Activated naive CD8-positive, alpha-beta T cell treated with anti-CD3 and anti-CD28 coated beads, Interleukin-2, amount 50 U/mL, for 16 hours (primary cell): ENCODE data around the gene FRMD1.

Experiments used
- DNase-seq: peaks from one replicate; pipeline ENCODE4 v3.0.0-alpha.2; 2020; ENCODE audit warnings: low read depth, low spot score

FRMD1 gene

DNA sequence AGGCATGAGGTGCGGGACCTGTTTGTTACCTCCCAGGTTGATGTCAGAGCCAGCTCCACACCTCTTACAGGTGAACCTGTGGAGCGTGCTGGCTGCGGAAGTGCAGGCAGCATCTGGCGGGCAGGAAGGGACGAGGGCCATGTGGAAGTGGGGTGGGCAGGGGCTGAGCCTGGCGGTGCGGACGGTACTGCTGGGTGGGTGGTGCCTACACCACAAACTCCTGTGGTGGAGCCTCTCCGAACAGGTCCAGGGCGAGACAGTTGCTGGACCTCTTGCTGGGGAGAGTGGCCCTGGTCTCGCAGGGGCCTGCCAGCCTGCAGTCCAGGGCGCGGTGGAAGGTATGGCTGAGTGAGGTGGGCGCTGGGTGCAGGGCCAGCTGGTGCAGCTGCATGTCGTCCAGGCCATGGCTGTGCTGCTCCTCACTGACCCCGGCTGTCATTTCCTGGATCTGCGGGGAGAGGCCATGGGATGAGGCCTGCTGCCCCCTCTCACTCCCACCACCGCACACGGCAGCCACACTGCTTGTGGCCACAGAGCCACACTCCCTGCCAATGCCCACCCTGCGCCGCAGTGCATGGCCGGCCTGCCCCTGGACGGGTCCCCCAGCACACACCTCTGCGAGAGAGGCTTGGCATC, 22.0 kb downstream of the FRMD1 start:
- no peak for DNase-seq

DNA sequence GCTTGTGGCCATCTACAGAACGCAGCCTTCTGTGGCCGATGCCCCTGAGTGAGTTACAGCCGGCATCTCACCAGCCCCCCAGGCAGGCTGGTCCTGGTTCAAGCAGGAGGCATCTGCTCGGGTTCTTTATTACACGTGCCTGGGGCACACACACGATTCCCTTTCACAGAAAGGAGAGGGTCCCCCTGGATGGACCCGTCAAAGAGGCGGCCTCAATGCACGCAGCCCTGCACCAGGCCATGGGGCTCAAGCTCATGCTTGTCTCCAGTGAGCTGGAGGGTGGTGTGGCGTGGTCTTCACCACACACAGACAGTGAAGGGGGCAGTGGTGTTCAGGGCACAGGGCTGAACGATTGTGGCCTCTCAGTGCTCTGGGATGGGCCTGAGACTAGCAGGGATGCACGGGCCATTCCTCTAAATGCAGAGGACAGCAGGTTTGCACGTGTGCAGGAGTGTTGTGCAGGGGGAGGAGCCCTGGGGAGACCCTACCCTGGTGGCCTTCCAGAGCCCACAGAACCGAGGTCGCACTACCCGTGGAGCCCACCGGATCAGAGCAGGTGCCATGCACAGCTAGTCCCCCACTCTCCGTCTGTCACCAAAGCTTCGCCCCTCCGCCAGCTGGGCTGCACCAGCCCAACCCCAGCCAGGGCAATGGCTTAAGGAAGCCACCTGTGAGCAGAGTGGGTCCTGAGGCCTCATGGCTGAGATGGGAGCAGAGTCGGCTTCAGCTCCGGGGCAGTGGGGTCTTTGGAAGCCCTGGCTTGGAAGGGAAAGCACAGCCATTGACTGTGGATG, 23.1 kb downstream of the FRMD1 start:
- DNase-seq: no peak

DNA sequence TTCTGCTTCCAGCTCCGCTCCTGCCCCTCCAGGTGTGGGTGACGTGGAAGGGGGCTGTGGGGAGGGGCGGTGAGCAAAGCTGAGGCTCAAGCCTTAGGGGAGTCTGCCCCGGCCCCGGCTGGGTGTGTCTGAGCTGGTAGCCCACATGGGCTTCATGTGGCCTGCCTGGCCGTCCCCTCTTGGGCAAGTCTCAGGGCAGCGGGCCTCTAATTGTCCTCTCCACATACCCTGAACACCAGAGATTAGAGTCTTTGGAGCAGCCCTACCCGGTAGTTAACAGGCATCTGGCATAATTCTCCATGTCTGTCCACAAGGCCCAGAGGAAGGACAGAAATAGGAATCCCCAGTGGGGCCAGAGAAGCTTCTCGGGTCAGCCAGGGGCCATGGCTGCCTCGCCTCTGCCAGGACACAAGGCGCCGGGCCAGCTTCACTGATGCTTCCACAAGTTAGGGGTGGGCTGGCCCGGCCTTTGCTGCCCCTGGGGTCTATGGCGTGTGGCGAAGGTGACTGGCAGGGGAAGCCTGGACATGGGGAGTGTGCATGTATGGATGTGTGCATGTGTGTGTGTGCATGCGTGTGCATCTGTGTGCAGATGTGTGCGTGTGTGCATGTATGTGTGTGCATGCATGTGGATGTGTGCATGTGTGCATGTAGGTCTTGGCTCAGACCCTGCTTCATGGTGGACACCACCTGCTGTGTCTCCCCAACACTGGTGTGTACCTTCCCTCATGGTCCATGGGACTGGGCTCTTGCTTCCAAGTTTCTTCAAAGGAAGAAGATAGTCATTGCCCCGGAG, 24.0 kb downstream of the FRMD1 start:
- DNase-seq: no peak

DNA sequence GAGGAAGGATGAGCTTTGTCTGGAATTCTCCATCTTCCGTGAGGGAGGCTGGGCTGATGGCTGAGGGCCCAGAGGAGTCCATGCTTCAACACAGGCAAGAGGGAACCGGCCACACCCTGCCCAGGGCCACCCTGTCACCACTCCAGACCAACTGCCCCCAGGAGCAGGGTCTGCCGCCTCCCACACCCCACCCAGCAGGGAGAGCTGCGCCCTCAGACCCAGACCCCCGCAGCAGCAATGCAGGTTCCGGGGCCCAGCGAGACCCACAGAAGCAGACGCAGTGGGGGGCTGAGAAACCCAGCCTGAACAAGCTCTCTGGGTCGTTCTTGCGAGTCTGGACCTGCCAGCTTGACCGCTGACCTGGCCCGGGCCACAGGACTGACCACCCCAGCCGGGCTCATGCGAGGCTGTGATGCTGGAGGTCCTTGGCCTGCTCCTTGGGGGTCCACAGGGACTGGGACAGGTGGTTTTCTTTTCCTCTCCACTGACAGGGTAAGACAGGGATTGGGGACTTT, 25.0 kb downstream of the FRMD1 start:
- no peak for DNase-seq

DNA sequence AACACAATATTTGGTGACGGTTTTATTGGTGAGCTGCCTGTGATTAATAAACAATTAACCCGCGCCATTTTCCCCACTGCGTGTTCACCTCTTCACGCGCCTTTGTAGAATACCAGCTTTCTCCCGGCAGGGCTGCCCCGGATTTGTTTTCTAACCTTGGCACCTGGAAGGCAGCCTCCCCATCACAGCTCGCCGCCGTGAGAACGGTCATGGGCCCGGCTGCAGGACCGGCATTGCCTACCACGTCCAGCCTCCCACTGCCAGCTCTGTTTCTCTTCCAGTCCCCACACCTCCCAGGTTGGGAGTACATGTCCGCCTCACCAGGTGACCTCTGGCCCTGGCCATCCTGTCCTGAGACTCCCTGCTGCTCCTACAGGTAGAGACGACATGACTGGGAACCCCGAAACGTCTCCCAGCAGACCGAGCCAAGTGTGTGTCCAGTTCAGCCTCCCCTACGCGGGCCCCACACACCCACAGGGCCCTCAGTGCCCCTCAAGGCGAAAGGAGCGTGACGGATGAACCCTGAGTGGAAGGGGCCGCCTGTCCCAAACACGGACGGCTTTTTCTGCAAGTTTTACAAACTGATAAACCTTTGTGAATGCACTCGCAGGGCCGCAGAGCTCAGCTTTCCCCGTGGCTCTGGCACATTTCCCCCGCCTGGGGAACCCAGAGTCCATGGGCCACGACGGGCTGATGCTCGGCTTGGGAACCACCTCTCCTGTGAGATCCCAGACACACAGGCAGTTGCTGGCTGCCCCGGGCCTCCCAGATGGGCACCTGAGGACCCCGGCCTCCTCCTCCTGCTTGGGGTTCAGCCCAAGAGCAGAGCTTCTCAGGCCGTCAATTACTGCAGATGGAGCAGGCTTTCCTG, 25.7 kb downstream of the FRMD1 start:
- no peak for DNase-seq

DNA sequence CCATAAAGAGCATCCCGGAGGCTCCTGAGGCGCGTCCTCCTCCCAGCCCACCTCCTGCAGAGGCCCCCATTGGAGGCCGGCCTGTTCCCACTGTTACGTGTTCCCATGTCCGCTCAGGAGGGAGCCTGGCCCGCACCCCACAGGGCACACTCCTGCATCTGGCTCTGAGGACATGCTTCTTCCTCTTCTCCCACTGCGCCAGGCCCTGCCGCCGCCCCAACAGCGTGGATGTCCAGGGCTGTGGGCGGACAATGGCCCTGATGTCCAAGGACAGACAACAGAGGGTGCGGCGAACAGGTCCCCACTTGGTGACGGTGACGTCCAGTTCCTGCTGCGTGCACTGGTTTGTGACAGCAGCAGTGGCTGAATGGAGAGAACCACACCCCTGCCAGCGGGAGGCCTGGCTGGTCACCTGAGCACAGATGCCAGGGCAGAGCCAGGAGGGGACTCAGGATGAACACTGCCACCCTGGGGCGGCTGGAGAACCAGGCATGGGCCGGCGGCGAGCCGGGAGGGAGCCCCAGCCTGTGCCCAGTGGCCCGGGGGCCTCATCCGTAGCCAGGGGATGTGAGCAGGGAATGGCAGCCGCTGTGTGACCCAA, 26.6 kb downstream of the FRMD1 start:
- no peak for DNase-seq

DNA sequence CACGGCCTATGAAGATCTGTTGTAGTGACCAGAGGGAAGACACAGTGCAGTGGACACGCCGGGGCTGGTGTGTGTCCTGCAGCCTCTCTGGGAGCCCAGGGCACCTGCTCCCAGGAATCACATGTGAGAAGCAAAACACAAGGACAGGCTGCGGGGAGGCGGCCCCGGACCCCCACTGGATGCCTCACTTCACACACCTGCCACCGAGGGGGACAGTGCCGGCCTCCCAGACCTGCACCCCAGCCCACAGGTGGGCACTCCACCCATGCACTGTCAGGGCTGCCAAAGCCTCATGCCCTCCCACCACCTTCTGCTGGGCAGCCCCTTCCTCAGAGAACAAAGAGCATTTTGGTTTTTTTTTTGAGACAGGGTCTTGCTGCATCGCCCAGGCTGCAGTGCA, 27.4 kb downstream of the FRMD1 start:
- no peak for DNase-seq

DNA sequence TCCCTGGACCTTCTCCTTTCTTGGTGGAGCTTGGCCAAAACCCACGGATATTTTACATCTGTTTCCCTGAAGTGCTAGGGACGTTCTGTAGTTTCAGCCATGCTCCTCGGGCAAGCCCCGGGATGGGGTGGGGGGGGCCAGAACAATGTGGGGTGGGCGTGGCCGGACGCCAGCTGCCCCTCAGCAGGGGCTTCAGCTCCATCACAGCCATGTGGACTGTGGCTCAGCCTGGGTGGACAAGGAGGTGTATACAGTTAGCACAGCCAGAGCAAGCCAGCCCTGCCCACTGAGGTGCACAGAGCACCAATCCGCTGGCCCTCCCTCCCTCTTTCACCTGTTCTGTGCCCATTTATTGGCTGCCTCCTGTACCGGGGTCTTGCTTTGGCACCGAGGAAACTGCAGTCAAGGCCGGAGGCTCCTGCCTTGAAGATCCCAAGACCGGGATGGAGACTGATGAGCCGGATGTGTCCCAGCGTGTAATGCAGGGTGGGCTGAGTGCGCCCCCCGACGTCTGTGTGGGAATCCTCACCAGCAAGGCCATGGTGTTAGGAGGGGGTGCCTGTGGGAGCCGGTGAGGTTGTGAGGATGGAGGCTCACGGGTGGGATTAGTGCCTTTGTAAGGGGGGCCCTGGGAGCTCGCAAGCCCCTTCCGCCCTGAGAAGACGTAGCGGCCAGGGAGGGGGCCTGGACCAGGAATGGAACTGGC, 28.0 kb downstream of the FRMD1 start:
- DNase-seq: no peak

DNA sequence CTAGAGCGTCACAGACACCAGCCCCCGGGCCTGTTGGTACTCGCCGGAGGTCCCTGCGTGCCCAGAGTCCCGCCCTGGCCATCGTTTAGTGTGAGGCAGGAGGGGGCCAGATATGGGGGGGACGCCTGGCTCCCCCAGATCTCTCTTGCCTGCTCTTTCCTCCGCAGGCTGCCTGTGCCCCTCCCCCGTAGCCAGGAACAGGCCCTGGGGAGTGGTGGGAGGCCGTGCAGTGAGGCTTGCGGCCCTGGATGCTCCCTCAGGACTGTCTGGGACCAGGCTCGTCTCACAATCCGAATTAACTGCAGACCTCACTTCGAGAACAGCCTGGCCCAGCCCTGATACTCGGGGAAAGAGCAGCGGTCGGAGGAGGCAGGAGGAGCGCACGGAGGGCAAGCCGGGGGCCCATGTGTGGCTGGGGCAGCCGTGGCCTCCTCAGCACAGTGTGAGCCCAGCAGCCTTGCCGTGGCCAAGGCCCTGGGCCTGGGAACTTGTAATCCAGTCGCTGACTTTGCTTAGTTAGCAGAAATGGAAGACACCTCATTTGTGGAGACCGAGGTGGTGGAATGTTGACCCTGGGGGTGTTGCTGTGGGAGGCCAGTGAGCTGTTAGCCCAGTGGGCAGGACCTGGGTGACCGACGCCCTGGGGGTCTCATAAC, 28.7 kb downstream of the FRMD1 start:
- no peak for DNase-seq

DNA sequence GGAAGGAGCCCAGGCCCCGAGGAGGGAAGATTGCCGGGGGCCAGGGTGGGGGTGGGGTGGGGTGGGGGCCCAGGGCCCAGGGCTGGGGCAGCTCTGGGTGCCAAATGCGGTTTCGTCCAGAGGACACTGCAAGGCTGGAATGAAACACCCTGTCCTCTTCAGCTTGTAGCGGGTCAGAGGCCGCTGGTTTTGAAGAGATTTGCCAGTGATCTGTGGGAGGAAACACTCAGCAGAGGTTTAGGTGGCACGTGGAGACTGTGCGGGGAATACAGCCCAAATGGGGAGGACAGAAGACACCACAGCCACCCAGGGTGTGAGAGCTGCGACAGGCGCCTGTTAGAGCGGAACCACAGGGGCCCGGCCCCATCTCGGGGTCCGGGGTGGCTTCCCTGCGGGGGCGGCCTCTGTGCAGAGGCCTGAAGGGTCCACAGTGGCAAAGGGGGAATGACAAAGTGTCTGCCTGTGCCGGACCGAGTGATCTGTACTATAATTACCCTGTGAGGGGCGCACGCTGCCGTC, 29.2 kb downstream of the FRMD1 start:
- DNase-seq: no peak

DNA sequence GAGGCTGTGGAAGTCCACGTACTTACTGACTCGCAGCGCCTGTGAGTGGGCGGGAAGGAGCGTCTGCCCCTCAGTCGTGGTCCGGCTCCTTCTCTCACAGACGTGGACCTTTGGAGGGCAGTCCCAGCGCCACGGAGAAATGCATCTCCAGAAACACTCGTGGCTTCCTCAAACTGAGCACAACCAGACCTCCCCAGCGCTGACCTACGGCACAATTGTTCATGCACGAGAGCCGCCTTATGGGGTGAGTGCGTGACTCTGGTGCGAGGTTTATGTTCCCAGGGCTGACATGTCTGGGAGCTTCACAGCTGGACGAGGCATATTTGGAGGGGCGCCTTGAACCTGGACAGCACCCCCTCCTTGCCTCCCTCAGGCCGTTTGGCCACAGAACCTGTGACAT, 29.7 kb downstream of the FRMD1 start:
- DNase-seq: no peak

DNA sequence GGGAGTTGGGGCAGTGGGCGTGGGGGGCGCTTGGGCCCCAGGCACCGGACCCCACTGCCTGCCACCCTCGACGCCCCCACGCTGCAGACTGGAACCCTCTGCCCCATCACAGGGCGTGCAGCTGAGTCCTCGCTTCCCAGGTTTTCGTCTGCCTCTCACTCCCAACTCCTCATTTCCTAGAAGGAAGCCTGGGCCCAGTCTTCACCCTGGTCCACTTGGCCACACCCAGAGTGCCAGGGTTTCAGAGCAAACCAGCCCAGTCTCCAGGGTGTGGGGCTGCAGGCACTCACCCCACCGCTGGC, 30.3 kb downstream of the FRMD1 start:
- no peak for DNase-seq

DNA sequence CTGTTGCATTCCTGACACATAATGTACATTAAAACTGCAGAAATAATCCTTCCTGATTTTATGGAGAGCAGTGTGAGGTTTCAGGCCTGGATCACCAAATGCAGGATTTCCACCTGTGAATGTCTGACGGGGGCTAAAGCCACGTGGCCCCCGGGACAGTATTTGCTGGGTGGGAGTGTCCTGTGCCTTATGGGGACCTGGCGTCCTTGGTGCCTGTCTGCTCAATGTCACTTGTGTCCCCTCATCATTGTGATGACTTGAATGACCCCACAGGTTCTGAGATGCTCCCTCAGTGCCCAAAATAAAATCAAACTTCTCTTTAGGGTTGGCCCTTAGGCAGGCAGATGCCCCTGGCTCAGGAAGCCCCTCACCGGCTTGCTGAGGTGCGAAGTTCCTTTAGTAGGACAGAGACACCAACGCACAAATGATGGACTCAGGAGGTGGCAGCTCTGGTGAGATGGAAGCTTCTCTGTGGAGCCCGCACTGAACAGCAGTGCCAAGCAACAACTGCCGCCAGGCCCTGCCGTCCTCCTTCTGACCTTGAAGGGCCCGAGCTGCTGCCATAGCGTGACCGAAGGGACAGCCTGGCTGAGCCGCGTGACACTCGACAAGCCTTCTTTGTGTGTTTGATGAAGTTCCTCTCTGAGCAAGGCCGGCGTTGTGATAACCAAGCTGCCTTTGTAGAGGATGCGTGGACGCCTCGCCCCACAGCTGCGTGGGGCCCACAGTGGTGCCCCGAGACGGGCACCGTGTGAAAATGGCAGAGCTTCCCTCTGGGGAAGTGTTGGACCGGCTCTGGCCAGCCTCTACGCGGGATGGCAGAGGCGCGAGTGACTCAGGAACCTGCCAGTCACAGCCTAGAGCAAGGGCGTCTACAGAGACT, 30.9 kb downstream of the FRMD1 start:
- DNase-seq: no peak

DNA sequence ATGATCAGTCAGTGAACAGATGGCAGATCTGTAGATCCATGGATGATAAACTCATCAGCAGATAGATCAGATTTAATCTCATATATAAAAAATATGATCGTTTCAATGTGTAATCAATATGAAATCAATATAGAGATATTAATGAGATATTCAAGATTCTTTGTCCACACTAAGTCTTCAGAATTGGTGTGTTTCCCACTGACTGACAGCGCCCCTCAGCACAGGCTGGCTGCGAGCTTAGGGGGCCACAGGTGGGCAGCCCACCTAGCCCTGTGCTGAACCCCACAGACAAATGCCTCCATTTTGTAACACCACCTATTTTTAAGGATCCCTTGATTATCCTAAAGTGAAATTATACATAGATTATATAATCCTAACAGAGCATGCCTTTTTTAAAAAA, 32.3 kb downstream of the FRMD1 start:
- DNase-seq: no peak

DNA sequence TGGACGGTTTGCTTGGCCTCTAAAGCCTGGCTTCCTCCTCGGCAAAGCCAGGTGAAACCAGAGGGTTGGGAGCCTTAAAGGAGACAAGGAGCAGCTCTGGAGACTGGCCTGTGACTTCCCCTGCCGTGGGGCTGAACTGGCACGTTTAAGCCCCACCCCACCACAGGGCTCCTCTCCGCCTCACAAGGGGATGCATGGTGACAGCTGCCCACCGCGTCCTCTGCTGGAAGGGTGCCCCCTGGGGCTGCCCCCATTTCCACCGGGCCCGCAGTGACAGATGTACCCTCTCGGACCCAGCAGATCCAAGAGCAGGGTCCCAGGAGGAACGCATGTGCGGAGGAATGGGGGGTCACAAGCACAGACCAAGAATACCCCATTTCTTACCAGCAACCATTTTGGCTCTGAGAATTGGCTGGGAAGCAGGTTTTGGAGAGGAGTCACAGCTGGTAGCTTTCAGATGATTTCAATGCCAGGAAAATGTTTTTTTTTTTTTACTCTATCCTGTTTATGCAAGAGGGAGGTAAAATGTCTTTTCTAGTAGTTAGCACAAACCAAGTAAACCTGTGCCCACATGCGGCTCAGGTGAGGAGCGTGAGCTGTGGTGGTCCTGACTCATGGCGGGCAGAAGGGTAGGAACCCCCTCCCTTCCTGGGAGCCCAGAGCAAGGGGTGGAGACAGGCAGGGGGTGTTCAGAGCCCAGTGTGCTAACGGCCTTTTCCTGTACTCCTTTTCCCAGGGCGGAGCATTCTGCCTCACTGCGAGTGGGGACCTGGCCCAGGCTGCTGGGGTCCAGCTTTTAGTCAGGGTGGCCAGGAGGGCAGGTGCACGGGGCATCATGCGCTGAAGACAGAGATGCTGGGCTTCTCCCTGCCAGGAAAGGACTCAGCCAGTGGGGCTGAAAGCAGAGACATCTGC, 33.0 kb downstream of the FRMD1 start:
- DNase-seq: no peak

DNA sequence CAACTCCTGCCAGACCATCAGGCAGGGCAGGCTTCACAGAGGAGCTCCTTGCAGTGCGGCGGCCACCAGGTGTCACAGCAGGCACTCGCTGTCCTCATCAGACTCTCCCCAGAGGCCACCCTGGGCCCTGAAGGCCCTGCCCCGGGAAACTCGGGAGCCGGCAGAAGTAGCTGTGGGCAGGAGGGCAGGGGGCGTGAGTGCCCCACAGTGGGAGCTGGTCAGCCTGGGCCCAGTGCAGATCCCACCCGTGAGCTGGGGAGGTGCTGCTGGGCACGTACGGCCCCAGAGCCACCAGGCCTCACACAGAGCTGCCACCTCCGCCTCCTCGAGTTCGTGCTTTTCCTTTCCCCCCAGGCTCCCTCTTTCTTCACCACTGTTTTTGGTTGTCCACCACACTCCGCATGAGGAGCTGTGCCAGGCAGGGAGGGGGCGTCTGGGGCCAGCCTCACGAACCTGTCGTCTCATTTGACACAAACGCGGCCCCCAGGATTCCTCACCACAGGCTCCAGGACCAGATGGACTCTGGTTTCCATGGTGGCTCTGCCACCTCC, 33.8 kb downstream of the FRMD1 start:
- DNase-seq: no peak

DNA sequence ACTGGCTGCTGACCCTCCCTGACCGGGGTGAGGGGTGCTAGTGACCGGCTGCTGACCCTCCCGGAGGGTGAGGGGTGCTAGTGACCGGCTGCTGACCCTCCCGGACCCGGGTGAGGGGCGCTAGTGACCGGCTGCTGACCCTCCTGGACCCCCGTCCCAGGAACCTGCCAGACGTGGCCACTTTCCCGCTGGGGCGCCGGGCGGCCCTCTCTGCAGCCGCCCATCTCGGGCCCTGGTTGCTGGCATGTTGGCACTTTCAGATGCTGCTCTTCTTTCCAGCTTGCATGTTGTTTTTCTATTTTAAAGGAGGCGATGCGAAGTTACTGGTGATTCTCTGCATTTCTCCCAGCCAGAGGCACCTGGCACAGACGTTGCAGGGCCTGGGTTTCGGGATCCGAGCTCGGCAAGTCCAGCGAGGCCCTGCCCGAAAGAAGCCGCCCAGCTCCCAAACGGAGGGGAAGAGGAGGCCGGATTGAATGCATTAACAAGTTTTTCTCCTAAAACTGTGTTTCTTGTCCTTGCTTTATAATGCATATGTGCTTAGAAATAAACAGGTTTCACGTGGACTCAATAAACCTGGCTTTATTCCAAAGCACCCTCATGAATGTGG, 34.4 kb downstream of the FRMD1 start:
- DNase-seq: no peak
